ENCODE measurements around the gene ACTR6. TPM values are rescaled to one million over a fixed set of nuclear protein-coding genes. Genes with fewer than 3 reads are reported as not detected.
A peak's percentile ranks its signal among the peaks of the same experiment; 100 is the strongest.

The ACTR6 gene
- total RNA-seq, 1 donor, result 19.2 TPM

DNA sequence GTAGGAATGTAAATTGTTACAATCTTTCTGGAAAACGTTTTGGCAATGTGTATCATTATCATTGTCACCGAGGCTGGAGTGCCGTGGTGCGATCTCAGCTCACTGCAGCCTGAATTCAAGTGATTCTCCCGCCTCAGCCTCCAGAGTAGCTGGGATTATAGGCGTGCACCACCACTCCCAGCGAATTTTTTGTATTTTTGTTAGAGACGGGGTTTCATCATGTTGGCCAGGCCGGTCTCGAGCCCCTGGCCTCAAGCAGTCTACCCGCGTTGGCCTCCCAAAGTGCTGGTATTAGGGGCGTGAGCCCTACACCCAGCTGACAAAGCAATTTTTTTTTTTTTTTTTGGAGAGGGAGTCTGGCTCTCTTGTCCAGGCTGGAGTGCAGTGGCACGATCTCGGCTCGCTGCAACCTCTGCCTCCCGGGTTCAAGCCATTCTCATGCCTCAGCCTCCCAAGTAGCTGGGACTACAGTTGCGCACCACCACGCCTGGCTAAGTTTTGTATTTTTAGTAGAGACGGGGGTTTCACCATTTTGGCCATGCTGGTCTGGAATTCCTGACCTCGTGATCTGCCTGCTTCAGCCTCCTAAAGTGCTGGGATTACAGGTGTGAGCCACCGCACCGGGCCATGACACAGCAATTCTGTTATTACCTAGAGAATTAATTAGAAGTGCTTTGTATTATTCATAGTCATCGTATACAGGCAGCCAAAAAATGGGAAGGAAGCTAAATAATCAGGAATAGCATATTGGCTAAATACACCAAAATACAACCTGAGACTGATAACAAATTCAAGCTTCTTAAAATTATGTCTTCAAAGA, 1.2 kb downstream of the ACTR6 start:
- no peak for DNase-seq (ENCODE audit: insufficient read length, low spot score, missing footprints)
- no peaks in the 10 kb centered on the region for H3K27me3 ChIP-seq (ENCODE audit: insufficient read depth, low read length)
- TF ChIP-seq, protein P1, sequence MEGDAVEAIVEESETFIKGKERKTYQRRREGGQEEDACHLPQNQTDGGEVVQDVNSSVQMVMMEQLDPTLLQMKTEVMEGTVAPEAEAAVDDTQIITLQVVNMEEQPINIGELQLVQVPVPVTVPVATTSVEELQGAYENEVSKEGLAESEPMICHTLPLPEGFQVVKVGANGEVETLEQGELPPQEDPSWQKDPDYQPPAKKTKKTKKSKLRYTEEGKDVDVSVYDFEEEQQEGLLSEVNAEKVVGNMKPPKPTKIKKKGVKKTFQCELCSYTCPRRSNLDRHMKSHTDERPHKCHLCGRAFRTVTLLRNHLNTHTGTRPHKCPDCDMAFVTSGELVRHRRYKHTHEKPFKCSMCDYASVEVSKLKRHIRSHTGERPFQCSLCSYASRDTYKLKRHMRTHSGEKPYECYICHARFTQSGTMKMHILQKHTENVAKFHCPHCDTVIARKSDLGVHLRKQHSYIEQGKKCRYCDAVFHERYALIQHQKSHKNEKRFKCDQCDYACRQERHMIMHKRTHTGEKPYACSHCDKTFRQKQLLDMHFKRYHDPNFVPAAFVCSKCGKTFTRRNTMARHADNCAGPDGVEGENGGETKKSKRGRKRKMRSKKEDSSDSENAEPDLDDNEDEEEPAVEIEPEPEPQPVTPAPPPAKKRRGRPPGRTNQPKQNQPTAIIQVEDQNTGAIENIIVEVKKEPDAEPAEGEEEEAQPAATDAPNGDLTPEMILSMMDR (IDR thresholded peaks at IDR 0.05; ENCODE audit: extremely low read depth, low read depth, low read length), result no peak
- no peaks in the 10 kb centered on the region for H4K20me1 ChIP-seq (ENCODE audit: insufficient read depth, low read length)
- peaks cover 6% of the 10 kb centered on the region for H3K4me1 ChIP-seq (ENCODE audit: insufficient read depth, low read length)
- peak overlapping the region; percentile 90 for H3K4me3 ChIP-seq (ENCODE audit: insufficient read depth, low read length)
- no peak overlapping the region for H3K27ac ChIP-seq (ENCODE audit: low read depth, low read length)
- H3K4me2 ChIP-seq (ENCODE audit: insufficient read depth, low read length), result peak overlapping the region; percentile 91
- no peak overlapping the region for H2AFZ ChIP-seq (ENCODE audit: low read length)
- peaks cover 32% of the 10 kb centered on the region for H3K79me2 ChIP-seq (ENCODE audit: insufficient read depth, low read length)
- H3K36me3 ChIP-seq (ENCODE audit: insufficient read depth, low read length), result peaks cover 3% of the 10 kb centered on the region
- H3K9me3 ChIP-seq (ENCODE audit: low read depth, low read length), result no peaks in the 10 kb centered on the region

DNA sequence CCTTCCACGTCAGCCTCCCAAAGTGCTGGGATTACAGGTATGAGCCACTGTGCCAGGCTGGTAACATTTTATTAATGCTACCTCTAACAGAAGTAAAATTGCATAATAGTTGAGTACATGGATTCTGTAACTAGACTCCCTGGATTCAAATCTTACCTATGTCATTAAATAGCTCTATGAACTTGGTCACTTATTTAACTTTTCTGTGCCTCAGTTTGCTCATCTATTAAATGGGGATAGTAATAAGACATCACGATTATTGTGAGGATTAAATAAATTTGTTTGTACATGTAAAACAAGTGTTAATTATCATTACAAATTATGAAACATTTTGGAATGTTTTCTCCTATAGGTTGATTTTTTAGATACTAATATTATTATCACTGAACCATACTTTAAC, 6.7 kb downstream of the ACTR6 start:
- no peak overlapping the region for H3K27ac ChIP-seq (ENCODE audit: low read depth, low read length)
- no peaks in the 10 kb centered on the region for H3K9me3 ChIP-seq (ENCODE audit: low read depth, low read length)
- no peak overlapping the region for H2AFZ ChIP-seq (ENCODE audit: low read length)
- no peak overlapping the region for H3K4me3 ChIP-seq (ENCODE audit: insufficient read depth, low read length)
- H3K36me3 ChIP-seq (ENCODE audit: insufficient read depth, low read length), result peaks cover 42% of the 10 kb centered on the region
- DNase-seq (ENCODE audit: insufficient read length, low spot score, missing footprints), result no peak
- peaks cover 19% of the 10 kb centered on the region for H3K79me2 ChIP-seq (ENCODE audit: insufficient read depth, low read length)
- no peak overlapping the region for H3K4me2 ChIP-seq (ENCODE audit: insufficient read depth, low read length)
- no peaks in the 10 kb centered on the region for H4K20me1 ChIP-seq (ENCODE audit: insufficient read depth, low read length)
- H3K27me3 ChIP-seq (ENCODE audit: insufficient read depth, low read length), result no peaks in the 10 kb centered on the region
- H3K4me1 ChIP-seq (ENCODE audit: insufficient read depth, low read length), result no peaks in the 10 kb centered on the region
- TF ChIP-seq, protein P1 (IDR thresholded peaks at IDR 0.05; ENCODE audit: extremely low read depth, low read depth, low read length), result no peak

DNA sequence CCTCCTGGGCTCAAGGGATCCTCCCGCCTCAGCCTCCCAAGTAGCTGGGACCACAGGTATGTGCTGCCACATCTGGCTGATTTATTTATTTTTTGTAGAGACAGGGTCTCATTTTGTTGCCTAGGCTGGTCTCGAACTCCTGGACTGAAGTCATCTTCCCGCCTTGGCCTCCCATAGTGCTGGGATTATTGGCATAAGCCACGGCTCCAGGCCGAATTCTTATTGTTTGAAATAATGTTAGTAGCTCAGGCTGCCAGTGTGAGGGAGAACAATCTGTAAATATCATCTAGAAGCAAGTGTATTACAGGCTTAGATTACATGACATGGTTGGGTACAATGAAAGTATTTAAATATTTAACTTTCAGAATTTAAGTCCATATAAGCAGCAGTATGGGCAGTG, 8.2 kb downstream of the ACTR6 start:
- Histone ChIP-seq H3K4me2 (ENCODE audit: insufficient read depth, low read length) (no peak overlapping the region), H3K4me3 (ENCODE audit: insufficient read depth, low read length) (no peak overlapping the region), H3K27ac (ENCODE audit: low read depth, low read length) (no peak overlapping the region), H3K4me1 (ENCODE audit: insufficient read depth, low read length) (no peaks in the 10 kb centered on the region), H4K20me1 (ENCODE audit: insufficient read depth, low read length) (no peaks in the 10 kb centered on the region), H3K79me2 (ENCODE audit: insufficient read depth, low read length) (peaks cover 9% of the 10 kb centered on the region), H3K27me3 (ENCODE audit: insufficient read depth, low read length) (no peaks in the 10 kb centered on the region), H3K9me3 (ENCODE audit: low read depth, low read length) (no peaks in the 10 kb centered on the region), H2AFZ (ENCODE audit: low read length) (no peak overlapping the region), H3K36me3 (ENCODE audit: insufficient read depth, low read length) (peaks cover 42% of the 10 kb centered on the region)
- no peak for DNase-seq (ENCODE audit: insufficient read length, low spot score, missing footprints)
- TF ChIP-seq, protein P1 (IDR thresholded peaks at IDR 0.05; ENCODE audit: extremely low read depth, low read depth, low read length), result no peak

DNA sequence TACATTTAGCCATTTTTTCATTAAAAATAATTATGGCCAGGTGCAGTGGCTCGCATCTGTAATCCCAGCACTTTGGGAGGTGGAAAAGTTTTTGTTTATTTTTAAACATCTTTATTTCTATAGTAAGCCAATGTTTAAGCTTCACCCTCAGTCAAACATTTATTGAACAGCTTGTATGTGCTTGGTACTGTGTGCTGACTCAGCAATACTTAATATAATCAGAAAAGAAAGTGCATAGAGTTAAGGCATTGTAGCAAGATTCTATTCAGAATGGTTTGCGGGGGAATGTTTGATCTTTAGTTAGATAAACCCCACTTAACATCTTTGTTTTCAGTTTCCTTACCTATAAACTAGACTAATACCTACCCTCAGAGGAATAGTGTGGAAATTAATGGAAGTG, 11.1 kb downstream of the ACTR6 start:
- no peaks in the 10 kb centered on the region for H3K27me3 ChIP-seq (ENCODE audit: insufficient read depth, low read length)
- no peak overlapping the region for H3K27ac ChIP-seq (ENCODE audit: low read depth, low read length)
- TF ChIP-seq, protein P1 (IDR thresholded peaks at IDR 0.05; ENCODE audit: extremely low read depth, low read depth, low read length), result no peak
- H4K20me1 ChIP-seq (ENCODE audit: insufficient read depth, low read length), result no peaks in the 10 kb centered on the region
- H2AFZ ChIP-seq (ENCODE audit: low read length), result no peak overlapping the region
- no peak overlapping the region for H3K4me2 ChIP-seq (ENCODE audit: insufficient read depth, low read length)
- no peak overlapping the region for H3K4me3 ChIP-seq (ENCODE audit: insufficient read depth, low read length)
- no peak for DNase-seq (ENCODE audit: insufficient read length, low spot score, missing footprints)
- H3K9me3 ChIP-seq (ENCODE audit: low read depth, low read length), result no peaks in the 10 kb centered on the region
- H3K79me2 ChIP-seq (ENCODE audit: insufficient read depth, low read length), result no peaks in the 10 kb centered on the region
- H3K4me1 ChIP-seq (ENCODE audit: insufficient read depth, low read length), result no peaks in the 10 kb centered on the region
- peaks cover 45% of the 10 kb centered on the region for H3K36me3 ChIP-seq (ENCODE audit: insufficient read depth, low read length)
